Mesendoderm (in vitro differentiated cells): ENCODE measurements around the gene TCEAL6. TPM values are rescaled to one million over a fixed set of nuclear protein-coding genes. Genes with fewer than 3 reads are reported as not detected.
A peak's percentile ranks its signal among the peaks of the same experiment; 100 is the strongest.
"Not testable (repeated sequence)": the region's sequence is repeated elsewhere in the genome, so short reads cannot be mapped to it uniquely, and the experiment has no call there.

Experiments used
- DNase-seq: peaks from one replicate; pipeline ENCODE4 v3.0.0; 2013
- H2AK5ac ChIP-seq: 2 replicates; pipeline ENCODE4 v1.6.1; 2013; ENCODE audit warnings: low read length, inconsistent platforms
- H2BK120ac ChIP-seq: 2 replicates; pipeline ENCODE4 v1.6.1; 2013; ENCODE audit warnings: low read depth, mild to moderate bottlenecking, low read length, moderate library complexity, mixed read lengths
- H2BK15ac ChIP-seq: replicated peaks from 2 replicates; pipeline ENCODE4 v1.6.1; 2013; ENCODE audit warnings: low read depth, mild to moderate bottlenecking, moderate library complexity
- H2BK5ac ChIP-seq: 2 replicates; pipeline ENCODE4 v1.6.1; 2013; ENCODE audit warnings: low read length, inconsistent platforms
- H3K18ac ChIP-seq: 2 replicates; pipeline ENCODE4 v1.6.1; 2013; ENCODE audit warnings: mild to moderate bottlenecking, low read length, mixed read lengths
- H3K23ac ChIP-seq: one replicate; pipeline ENCODE4 v1.6.1; 2013; ENCODE audit warnings: low read length
- H3K27ac ChIP-seq: 2 replicates; pipeline ENCODE4 v1.5.1; 2013; ENCODE audit warnings: low read depth, mild to moderate bottlenecking, inconsistent platforms, low read length, moderate library complexity
- H3K27me3 ChIP-seq: 2 replicates; pipeline ENCODE4 v1.6.1; 2013; ENCODE audit warnings: low read length, control low read depth, mild to moderate bottlenecking, inconsistent platforms; ENCODE audit not compliant: insufficient read depth, poor library complexity
- H3K36me3 ChIP-seq: 2 replicates; pipeline ENCODE4 v1.6.1; 2013; ENCODE audit warnings: low read length, inconsistent platforms; ENCODE audit not compliant: control insufficient read depth, insufficient read depth
- H3K4ac ChIP-seq: one replicate; pipeline ENCODE4 v1.6.1; 2013; ENCODE audit warnings: low read depth, mild to moderate bottlenecking, low read length, moderate library complexity
- H3K4me1 ChIP-seq: 2 replicates; pipeline ENCODE4 v1.6.1; 2013; ENCODE audit warnings: low read depth, low read length, inconsistent platforms; ENCODE audit not compliant: control insufficient read depth
- H3K4me2 ChIP-seq: 2 replicates; pipeline ENCODE4 v1.6.1; 2013; ENCODE audit warnings: low read length
- H3K4me3 ChIP-seq: 2 replicates; pipeline ENCODE4 v1.5.1; 2013; ENCODE audit warnings: mild to moderate bottlenecking, low read length
- H3K56ac ChIP-seq: one replicate; pipeline ENCODE4 v1.6.1; 2013; ENCODE audit warnings: low read length
- H3K79me1 ChIP-seq: 2 replicates; pipeline ENCODE4 v1.6.1; 2013; ENCODE audit warnings: low read length, inconsistent platforms
- H3K79me2 ChIP-seq: 2 replicates; pipeline ENCODE4 v1.6.1; 2013; ENCODE audit warnings: mild to moderate bottlenecking, low read length; ENCODE audit not compliant: control insufficient read depth, insufficient read depth
- H3K9ac ChIP-seq: 2 replicates; pipeline ENCODE4 v1.6.1; 2013; ENCODE audit warnings: low read length, inconsistent platforms
- H4K5ac ChIP-seq: one replicate; pipeline ENCODE4 v1.6.1; 2013; ENCODE audit warnings: low read length
- H4K8ac ChIP-seq: one replicate; pipeline ENCODE4 v1.6.1; 2013; ENCODE audit warnings: low read depth, mild to moderate bottlenecking, control low read depth, low read length, moderate library complexity
- WGBS: extraction: QIAGEN DNeasy Blood & Tissue Kit; methylation state at CpG from one replicate; pipeline ENCODE4 v1.1.7; 2013; ENCODE audit warnings: low lambda C conversion rate, missing lambda C conversion rate; ENCODE audit not compliant: insufficient coverage; ENCODE audit errors: extremely low coverage; 5-methylcytosine and 5-hydroxymethylcytosine counted together
- polyA plus RNA-seq, 2 experiments: library from polyadenylated mRNA; stranded (reverse); fragments of 200-250 nt; gene quantifications; one replicate each; pipeline ENCODE4 v1.2.3, GENCODE V29; 2013

The TCEAL6 gene
- polyA plus RNA-seq (2013, experiment 1 of 2): not detected
- not detected for polyA plus RNA-seq (2013, experiment 2 of 2)

DNA sequence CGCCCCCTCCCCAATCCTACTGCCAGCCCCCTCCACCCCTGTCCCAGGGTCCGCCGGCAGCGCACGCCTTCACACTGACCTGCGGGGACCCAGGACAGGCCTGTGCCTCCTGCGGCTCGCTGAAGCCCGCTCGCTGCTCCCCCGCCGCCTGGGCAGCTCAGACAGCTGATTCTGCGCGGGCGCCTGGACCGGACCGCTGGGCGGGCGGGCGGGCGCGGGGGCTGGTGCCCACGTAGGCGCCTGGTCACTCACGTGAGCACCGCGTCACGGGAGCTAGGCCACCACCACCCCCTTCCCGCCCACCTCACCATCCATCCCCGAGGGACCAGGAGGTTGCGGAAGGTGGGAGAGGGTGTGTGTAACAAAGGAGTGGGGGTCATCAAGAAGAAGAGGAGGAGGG is at the start of gene TCEAL6:
TSS of gene TCEAL6 (minus strand) at position 208 of the 400 bp plus-strand sequence.
- H3K9ac ChIP-seq, H3K4me3 ChIP-seq, H3K4me2 ChIP-seq, H3K4me1 ChIP-seq, H3K56ac ChIP-seq, H2BK120ac ChIP-seq, H2BK5ac ChIP-seq, H4K5ac ChIP-seq, DNase-seq, H3K4ac ChIP-seq, H3K79me1 ChIP-seq, H2BK15ac ChIP-seq, H3K18ac ChIP-seq, H3K27ac ChIP-seq, H3K36me3 ChIP-seq, H3K23ac ChIP-seq, H3K27me3 ChIP-seq, H2AK5ac ChIP-seq, H3K79me2 ChIP-seq, H4K8ac ChIP-seq: not testable (repeated sequence)
- WGBS: no CpG with 5 or more reads among the region's 31 CpGs

DNA sequence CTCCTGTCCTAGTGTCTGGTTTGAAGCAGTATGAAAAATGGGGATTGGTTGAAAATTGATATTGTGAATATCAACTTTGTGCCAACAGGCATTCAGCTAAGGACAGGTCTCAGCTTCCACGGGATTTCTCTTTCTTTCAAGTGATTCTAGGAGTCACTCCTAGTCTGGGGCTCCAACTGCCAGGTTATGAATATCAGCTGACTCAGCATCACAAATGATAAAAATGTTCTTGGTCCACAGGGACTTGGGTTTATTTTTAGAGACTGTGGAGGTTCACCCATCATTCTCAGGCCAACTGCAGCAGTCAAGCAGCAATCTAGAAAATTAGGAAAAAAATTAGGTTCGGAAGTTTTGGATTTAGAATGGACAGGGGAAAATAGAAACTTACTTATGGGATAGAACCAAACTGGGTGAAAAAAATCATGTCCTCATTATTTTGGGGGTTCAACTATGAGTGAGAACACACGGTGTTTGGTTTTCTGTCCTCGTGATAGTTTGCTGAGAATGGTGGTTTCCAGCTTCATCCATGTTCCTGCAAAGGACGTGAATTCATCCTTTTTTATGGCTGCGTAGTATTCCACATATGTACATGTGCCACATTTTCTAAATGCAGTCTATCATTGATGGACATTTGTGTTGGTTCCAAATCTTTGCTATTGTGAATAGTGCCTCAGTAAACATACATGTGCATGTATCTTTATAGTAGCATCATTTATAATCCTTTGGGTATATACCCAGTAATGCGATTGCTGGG is 43.9 kb upstream of the TCEAL6 start:
- H3K4me2 ChIP-seq: no peak overlapping the region
- H3K27ac ChIP-seq: no peak overlapping the region
- no peak overlapping the region for H4K5ac ChIP-seq
- no peak overlapping the region for H2BK120ac ChIP-seq
- H3K23ac ChIP-seq: no peak overlapping the region
- no peak for DNase-seq
- H4K8ac ChIP-seq: no peak overlapping the region
- H2BK5ac ChIP-seq: no peak overlapping the region
- no peak overlapping the region for H2AK5ac ChIP-seq
- no peaks in the 10 kb centered on the region for H3K79me1 ChIP-seq
- no peak overlapping the region for H3K18ac ChIP-seq
- no peak overlapping the region for H3K4ac ChIP-seq
- H3K56ac ChIP-seq: no peak overlapping the region
- H3K36me3 ChIP-seq: no peaks in the 10 kb centered on the region
- H3K4me1 ChIP-seq: no peaks in the 10 kb centered on the region
- WGBS: no CpG with 5 or more reads among the region's 7 CpGs
- no peaks in the 10 kb centered on the region for H3K79me2 ChIP-seq
- H3K4me3 ChIP-seq: no peak overlapping the region
- H3K27me3 ChIP-seq: no peaks in the 10 kb centered on the region
- H2BK15ac ChIP-seq: no peak overlapping the region
- H3K9ac ChIP-seq: no peak overlapping the region

GRCh38 chrX:102155806-102156179 is 13.5 kb upstream of the TCEAL6 start, which contains the start of gene BEX5:
Gene BEX5 (minus strand): TSS chrX:102155977. CDS start chrX:102154265, 1,712 bp downstream.
- Histone ChIP-seq H3K79me1 (no peaks in the 10 kb centered on the region), H2AK5ac (no peak within 1 kb of the TSS), H3K18ac (no peak within 1 kb of the TSS), H3K4ac (no peak within 1 kb of the TSS), H3K27me3 (no peaks in the 10 kb centered on the region), H3K27ac (no peak within 1 kb of the TSS), H3K23ac (no peak within 1 kb of the TSS), H3K9ac (peak within 1 kb of the TSS; percentile 57), H3K36me3 (no peaks in the 10 kb centered on the region), H2BK15ac (no peak within 1 kb of the TSS), H2BK5ac (no peak within 1 kb of the TSS), H4K8ac (no peak within 1 kb of the TSS), H4K5ac (no peak within 1 kb of the TSS), H3K4me2 (peak within 1 kb of the TSS; percentile 59), H2BK120ac (no peak within 1 kb of the TSS), H3K56ac (peak within 1 kb of the TSS; percentile 73), H3K4me3 (peak within 1 kb of the TSS; percentile 40), H3K79me2 (no peaks in the 10 kb centered on the region), H3K4me1 (no peaks in the 10 kb centered on the region)
- no CpG with 5 or more reads among the region's 15 CpGs for WGBS
- DNase-seq: peak; percentile 91

DNA sequence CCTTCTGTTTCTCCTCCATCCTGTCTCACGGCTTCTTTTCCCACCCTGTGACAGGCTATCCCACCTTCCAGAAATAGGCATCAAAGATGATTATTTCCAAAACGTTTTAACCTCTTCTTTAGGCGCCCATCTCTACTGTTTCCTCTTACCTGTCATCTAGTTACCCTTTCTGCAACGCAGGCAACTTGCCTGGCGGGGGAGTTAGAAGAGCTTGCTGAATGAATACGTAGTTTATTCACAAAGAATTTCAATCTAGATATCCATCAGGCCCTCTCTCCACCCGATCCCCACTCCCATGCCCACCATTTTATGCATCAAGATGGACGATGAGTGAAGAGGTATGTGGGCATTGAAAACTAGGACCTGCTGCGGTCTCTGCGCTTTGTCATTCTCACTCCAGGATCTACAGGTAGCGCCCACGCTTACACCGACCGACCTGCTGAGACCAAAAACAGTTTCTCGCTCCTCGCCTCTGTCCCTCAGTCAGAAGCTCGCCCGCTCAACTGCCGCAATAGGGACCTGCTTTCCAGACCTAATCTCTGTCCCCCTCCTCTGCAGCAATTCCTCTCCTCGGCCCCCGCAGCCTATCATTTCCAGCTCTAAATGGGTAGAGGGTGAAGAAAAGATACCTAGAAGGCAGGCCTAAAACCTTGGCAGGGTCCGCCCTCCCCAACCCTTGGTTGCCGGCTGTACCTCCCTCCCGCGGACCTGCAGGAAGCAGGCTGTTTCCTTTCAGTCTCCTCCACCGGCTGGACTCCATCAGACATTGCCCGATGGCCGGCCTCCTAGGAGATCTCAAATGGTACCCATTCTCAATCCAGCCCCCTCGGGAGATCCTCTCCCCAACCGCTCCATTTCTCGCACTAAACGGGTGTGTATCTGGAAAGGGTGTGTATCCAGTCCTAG is 12.9 kb upstream of the TCEAL6 start:
- Histone ChIP-seq H3K36me3 (no peaks in the 10 kb centered on the region), H3K79me1 (no peaks in the 10 kb centered on the region), H3K4me3 (peak overlapping the region; percentile 40), H4K8ac (no peak overlapping the region), H3K27ac (no peak overlapping the region), H3K4me2 (peak overlapping the region; percentile 59), H3K56ac (peak overlapping the region; percentile 73), H3K27me3 (no peaks in the 10 kb centered on the region), H2BK120ac (no peak overlapping the region), H3K79me2 (no peaks in the 10 kb centered on the region), H2BK5ac (no peak overlapping the region), H3K4ac (no peak overlapping the region), H3K9ac (peak overlapping the region; percentile 57), H4K5ac (no peak overlapping the region), H3K4me1 (no peaks in the 10 kb centered on the region), H2AK5ac (no peak overlapping the region), H2BK15ac (no peak overlapping the region), H3K18ac (no peak overlapping the region), H3K23ac (no peak overlapping the region)
- DNase-seq: peak; percentile 31
- WGBS: no CpG with 5 or more reads among the region's 32 CpGs

DNA sequence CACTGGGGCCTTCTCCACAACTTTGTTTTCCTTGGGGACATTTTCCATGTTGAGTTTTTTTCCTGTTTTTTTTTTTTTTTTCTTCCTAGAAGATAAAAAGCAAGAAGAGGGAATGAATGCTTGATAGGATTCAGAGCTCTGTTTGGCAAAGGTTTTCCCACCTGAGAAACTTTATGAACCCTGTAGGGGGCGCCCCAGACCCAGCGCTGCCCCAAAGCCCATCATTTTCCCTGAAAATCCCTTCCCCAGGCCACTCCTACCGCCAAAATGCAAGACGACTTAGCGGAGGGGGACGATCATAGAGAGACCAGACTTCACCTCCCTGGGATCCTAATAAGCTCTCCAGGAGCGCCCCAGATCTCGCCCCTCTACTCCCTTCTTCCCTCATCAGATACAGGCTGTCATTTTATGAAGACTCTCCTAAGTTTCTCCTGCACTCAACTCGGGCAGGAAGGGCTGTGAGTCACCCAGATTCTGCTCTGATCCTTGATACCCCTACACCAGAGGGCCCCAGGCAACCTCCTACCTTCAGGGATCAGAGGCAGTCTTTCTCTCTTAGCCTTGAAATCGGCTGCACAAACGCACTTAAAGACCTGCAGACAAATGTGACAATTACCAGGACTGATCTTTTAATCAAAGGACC is 12.1 kb upstream of the TCEAL6 start:
- Histone ChIP-seq H4K5ac (no peak overlapping the region), H3K9ac (no peak overlapping the region), H2BK15ac (no peak overlapping the region), H3K56ac (no peak overlapping the region), H3K4ac (no peak overlapping the region), H3K4me1 (no peaks in the 10 kb centered on the region), H3K4me2 (no peak overlapping the region), H3K79me2 (no peaks in the 10 kb centered on the region), H2BK120ac (no peak overlapping the region), H3K27me3 (no peaks in the 10 kb centered on the region), H3K23ac (no peak overlapping the region), H2BK5ac (no peak overlapping the region), H3K36me3 (no peaks in the 10 kb centered on the region), H3K79me1 (no peaks in the 10 kb centered on the region), H3K18ac (no peak overlapping the region), H2AK5ac (no peak overlapping the region), H3K4me3 (no peak overlapping the region), H3K27ac (no peak overlapping the region), H4K8ac (no peak overlapping the region)
- WGBS: no CpG with 5 or more reads among the region's 11 CpGs
- peak; percentile 60 for DNase-seq
